Activated CD8-positive, alpha-beta T cell treated with anti-CD3 and anti-CD28 coated beads for 36 hours (primary cell): ENCODE results near the gene DPPA3. TPM values are rescaled to one million over a fixed set of nuclear protein-coding genes. Genes with fewer than 3 reads are reported as not detected.

ENCODE experiments used
- ATAC-seq: fragments of 200-7000 bp; cut with Tn5 transposase; one replicate; pipeline ENCODE4 v1.10.0; 2021; ENCODE audit warnings: mild to moderate bottlenecking, moderate library complexity
- CTCF ChIA-PET: fragments of 350-600 bp; sonication (Branson Sonifier 250); formaldehyde crosslinking; loops from one replicate; lab custom pipeline; 2021; ENCODE audit warnings: antibody characterized with exemption; lab: Charles Lee
- POLR2A ChIA-PET: fragments of 350-600 bp; sonication (Branson Sonifier 250); formaldehyde crosslinking; loops from one replicate; lab custom pipeline; 2021; ENCODE audit warnings: antibody characterized with exemption; lab: Charles Lee
- DNase-seq: peaks from one replicate; pipeline ENCODE4 v3.0.0-alpha.2; 2020
- H3K27ac Mint-ChIP-seq: one replicate; pipeline ENCODE4 v1.8.0; 2021; ENCODE audit warnings: mild to moderate bottlenecking, mixed read lengths
- H3K27me3 Mint-ChIP-seq: one replicate; pipeline ENCODE4 v1.8.0; 2021; ENCODE audit warnings: mixed read lengths
- H3K36me3 Mint-ChIP-seq: one replicate; pipeline ENCODE4 v1.8.0; 2021; ENCODE audit warnings: low read depth, mixed read lengths
- H3K4me1 Mint-ChIP-seq: one replicate; pipeline ENCODE4 v1.8.0; 2021; ENCODE audit warnings: low read depth, mixed read lengths
- H3K4me3 Mint-ChIP-seq: one replicate; pipeline ENCODE4 v1.8.0; 2021; ENCODE audit warnings: mild to moderate bottlenecking, moderate library complexity, mixed read lengths
- H3K9me3 Mint-ChIP-seq: one replicate; pipeline ENCODE4 v1.8.0; 2021; ENCODE audit warnings: mixed read lengths
- CTCF ChIP-seq: fragments of 200-600 bp; IDR thresholded peaks from one replicate; pipeline ENCODE4 v1.8.0; 2022; ENCODE audit warnings: antibody characterized with exemption, mild to moderate bottlenecking
- intact Hi-C: fragments of 100-400 bp; cut with micrococcal nuclease; formaldehyde crosslinking; loops from one replicate; pipeline ENCODE4 v1.10.0; 2022
- total RNA-seq, 2 experiments: library from RNA; stranded (reverse); gene quantifications; one replicate each; pipeline ENCODE4 v1.2.3, GENCODE V29; 2021

Gene DPPA3
- total RNA-seq, 2 experiments from 2014 or later = not detected

- ATAC-seq (no peak), DNase-seq (no peak)
- no peaks in the 10 kb centered on the region for H3K4me1 Mint-ChIP-seq
- no peak for TF ChIP-seq CTCF
- intact Hi-C loops = no loop called here
- CTCF ChIA-PET = no interaction called here
- H3K4me3 Mint-ChIP-seq = no peak overlapping the region
- H3K27me3 Mint-ChIP-seq = peaks cover 3% of the 10 kb centered on the region
- no peak overlapping the region for H3K27ac Mint-ChIP-seq
- no peaks in the 10 kb centered on the region for H3K36me3 Mint-ChIP-seq
- POLR2A ChIA-PET = no interaction called here
- H3K9me3 Mint-ChIP-seq = no peaks in the 10 kb centered on the region
Observed at GRCh38 chr12:7756993-7757392, 45.8 kb downstream of the DPPA3 start.

DNA sequence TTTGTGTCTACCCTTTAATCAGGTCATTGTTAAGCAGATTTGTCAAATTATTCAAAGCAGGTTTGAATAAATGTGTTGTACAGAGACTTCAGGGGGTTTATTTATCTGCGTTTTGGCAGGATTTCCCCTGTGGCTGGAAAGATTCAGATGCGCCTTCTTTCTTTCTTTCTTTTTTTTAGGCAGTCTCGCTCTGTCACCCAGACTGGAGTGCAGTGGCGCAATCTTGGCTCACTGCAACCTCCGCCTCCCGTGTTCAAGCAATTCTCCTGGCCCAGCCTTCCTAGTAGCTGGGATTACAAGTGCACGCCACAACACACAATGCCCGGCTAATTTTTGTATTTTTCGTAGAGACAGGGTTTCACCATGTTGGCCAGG is 47.5 kb downstream of the DPPA3 start:
- no peak for ATAC-seq
- Mint-ChIP-seq H3K9me3 (no peaks in the 10 kb centered on the region), H3K36me3 (no peaks in the 10 kb centered on the region), H3K4me3 (no peak overlapping the region), H3K27me3 (peaks cover 3% of the 10 kb centered on the region), H3K27ac (no peak overlapping the region), H3K4me1 (no peaks in the 10 kb centered on the region)
- intact Hi-C loops = no loop called here
- CTCF ChIA-PET = no interaction called here
- POLR2A ChIA-PET = no interaction called here
- DNase-seq = no peak
- no peak for TF ChIP-seq CTCF

Other genes with a start within 250 kb of the DPPA3 start
- not detected for gene CD163, start 207.7 kb upstream of the DPPA3 start, total RNA-seq
- gene APOBEC1, start 45.5 kb upstream of the DPPA3 start, total RNA-seq = not detected
- not detected for gene GDF3, start 15.7 kb upstream of the DPPA3 start, total RNA-seq
- not detected for gene CLEC4C, start 35.9 kb downstream of the DPPA3 start, total RNA-seq
- not detected for gene NANOGNB, start 53.8 kb downstream of the DPPA3 start, total RNA-seq
- not detected for gene NANOG, start 78.0 kb downstream of the DPPA3 start, total RNA-seq
- under 1 TPM; 0.22 to 0.29 TPM for gene SLC2A14, start 161.5 kb downstream of the DPPA3 start, total RNA-seq
- gene SLC2A3, start 224.8 kb downstream of the DPPA3 start, total RNA-seq = 100 to 1,000 TPM; 488 to 528 TPM